Prostate gland (tissue), 2 donors: ENCODE results near the gene ZMYM4.

Experiments
- CTCF ChIP-seq, 4 experiments: fragments of 200-600 bp in 2 of 4; fragments of 450-650 bp in 2 of 4; sonication (generic) in 2 of 4; IDR thresholded peaks; 1 replicate in 3 of 4; 2 replicates in 1 of 4; pipeline ENCODE4 v1.5.1; 2016 to 2019; ENCODE audit warnings: antibody characterized with exemption in 4 of 4, mild to moderate bottlenecking in 2 of 4, moderate library complexity in 2 of 4
- POLR2A ChIP-seq: fragments of 450-650 bp; IDR thresholded peaks from one replicate; pipeline ENCODE4 v1.6.1; 2016; ENCODE audit warnings: antibody characterized with exemption, mild to moderate bottlenecking

DNA sequence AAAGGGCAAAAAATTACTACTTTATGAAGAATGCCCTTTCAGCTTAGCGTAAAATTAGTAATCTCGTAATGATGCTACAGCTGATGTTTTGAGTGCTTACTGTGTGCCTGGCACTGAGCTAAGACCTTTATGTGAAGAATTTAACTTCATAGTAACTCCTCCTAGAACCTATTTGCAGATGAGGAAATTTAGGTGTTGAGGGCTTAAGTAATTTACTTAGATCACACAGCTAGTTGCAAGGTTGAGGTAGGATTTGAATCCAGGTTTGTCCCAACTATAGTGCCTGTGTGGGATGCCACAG is 1.4 kb downstream of the ZMYM4 start:
- TF ChIP-seq CTCF (IDR thresholded peaks at IDR 0.05) (no peak), POLR2A (no peak)
